MCF 10A (cell line): ENCODE data around the gene PIK3AP1. TPM values are rescaled to one million over a fixed set of nuclear protein-coding genes. Genes with fewer than 3 reads are reported as not detected.

ENCODE experiments used
- BruUV-seq: library from RNA; stranded (reverse); fragments of 400-500 nt; replicated peaks from 2 replicates; lab custom pipeline; 2021; lab: Mats Ljungman, UMichigan
- CTCF ChIA-PET: fragments of 300-600 bp; sonication (Branson Sonifier 250); formaldehyde crosslinking; extraction: SDS; loops from one replicate; lab custom pipeline; 2021; ENCODE audit warnings: antibody characterized with exemption, inconsistent platforms; lab: Yijun Ruan, JAX
- POLR2A ChIA-PET: fragments of 300-600, 350-650 bp; sonication (Branson Sonifier 250); formaldehyde crosslinking; extraction: SDS; loops from one replicate; lab custom pipeline; 2020; ENCODE audit warnings: antibody characterized with exemption, inconsistent platforms; lab: Yijun Ruan, JAX
- DNase-seq: peaks from one replicate; pipeline ENCODE4 v3.0.0-alpha.2; 2018; ENCODE audit not compliant: unreplicated experiment
- H3K27ac Mint-ChIP-seq: one replicate; pipeline ENCODE4 v1.8.0; 2022; ENCODE audit warnings: mild to moderate bottlenecking, low read depth, mixed read lengths; ENCODE audit not compliant: unreplicated experiment
- H3K27me3 Mint-ChIP-seq: one replicate; pipeline ENCODE4 v1.8.0; 2022; ENCODE audit warnings: mixed read lengths; ENCODE audit not compliant: insufficient read depth, unreplicated experiment
- H3K36me3 Mint-ChIP-seq: one replicate; pipeline ENCODE4 v1.8.0; 2022; ENCODE audit warnings: mild to moderate bottlenecking, moderate library complexity, mixed read lengths; ENCODE audit not compliant: insufficient read depth, unreplicated experiment
- H3K4me1 Mint-ChIP-seq: one replicate; pipeline ENCODE4 v1.8.0; 2022; ENCODE audit warnings: mixed read lengths; ENCODE audit not compliant: insufficient read depth, unreplicated experiment
- H3K4me3 Mint-ChIP-seq: one replicate; pipeline ENCODE4 v1.8.0; 2022; ENCODE audit warnings: mild to moderate bottlenecking, moderate library complexity, mixed read lengths; ENCODE audit not compliant: unreplicated experiment
- H3K9me3 Mint-ChIP-seq: one replicate; pipeline ENCODE4 v1.8.0; 2022; ENCODE audit warnings: mixed read lengths; ENCODE audit not compliant: unreplicated experiment
- CTCF ChIP-seq: fragments of 200-600 bp; IDR thresholded peaks from one replicate; pipeline ENCODE4 v1.8.0; 2022; ENCODE audit warnings: antibody characterized with exemption, mild to moderate bottlenecking; ENCODE audit not compliant: unreplicated experiment
- intact Hi-C: fragments of 100-400 bp; cut with micrococcal nuclease; formaldehyde crosslinking; loops from 2 replicates; pipeline ENCODE4 v1.14.1; 2022
- total RNA-seq: library from RNA; stranded (reverse); gene quantifications from 2 replicates; pipeline ENCODE4 v1.2.3, GENCODE V29; 2022

PIK3AP1 gene
- total RNA-seq, 1 experiment from 2014 or later, result not detected

GRCh38 chr10:96765406-96766240 is 45.3 kb upstream of the PIK3AP1 start:
- no TSS peak for BruUV-seq
- Mint-ChIP-seq H3K27ac (no peak overlapping the region), H3K9me3 (no peaks in the 10 kb centered on the region), H3K36me3 (no peaks in the 10 kb centered on the region), H3K27me3 (no peaks in the 10 kb centered on the region), H3K4me1 (no peaks in the 10 kb centered on the region), H3K4me3 (no peak overlapping the region)
- peak; percentile 85 for TF ChIP-seq CTCF
- POLR2A ChIA-PET, result interaction anchor here (0.6 kb wide), 1 partner anchor 1074 kb away, joined by 3 read pairs; no protein-coding TSS in a partner anchor
- CTCF ChIA-PET, result interaction anchor here (0.6 to 1.3 kb wide), 5 partner anchors 12 to 282 kb away, joined by 3 to 4 read pairs (median 3); no protein-coding TSS in a partner anchor
- intact Hi-C loops, result loop anchor here (1.0 to 10.0 kb wide), 3 partner anchors 65 to 371 kb away; no protein-coding TSS in a partner anchor
- DNase-seq, result peak; percentile 69

- Mint-ChIP-seq H3K36me3 (no peaks in the 10 kb centered on the region), H3K27me3 (no peaks in the 10 kb centered on the region), H3K4me3 (no peak overlapping the region), H3K27ac (no peak overlapping the region), H3K9me3 (no peaks in the 10 kb centered on the region), H3K4me1 (no peaks in the 10 kb centered on the region)
- intact Hi-C loops, result loop anchor here (1.0 to 10.0 kb wide), 3 partner anchors 66 to 370 kb away; no protein-coding TSS in a partner anchor
- no peak for TF ChIP-seq CTCF
- BruUV-seq, result no TSS peak
- ChIA-PET CTCF (interaction anchor here (0.6 to 2.0 kb wide), 14 partner anchors 10 to 447 kb away, joined by 3 to 12 read pairs (median 3); no protein-coding TSS in a partner anchor), POLR2A (no interaction called here)
- no peak for DNase-seq
These were observed 44.2 kb upstream of the PIK3AP1 start for GRCh38 chr10:96764425-96765060.

- intact Hi-C loops, result no loop called here
- CTCF ChIA-PET, result no interaction called here
- BruUV-seq, result no TSS peak
- H3K9me3 Mint-ChIP-seq, result no peaks in the 10 kb centered on the region
- no peak for DNase-seq
- no peaks in the 10 kb centered on the region for H3K27me3 Mint-ChIP-seq
- no peak overlapping the region for H3K4me3 Mint-ChIP-seq
- no peaks in the 10 kb centered on the region for H3K36me3 Mint-ChIP-seq
- POLR2A ChIA-PET, result no interaction called here
- H3K4me1 Mint-ChIP-seq, result no peaks in the 10 kb centered on the region
- TF ChIP-seq CTCF, result no peak
- H3K27ac Mint-ChIP-seq, result no peak overlapping the region
These were observed 38.1 kb upstream of the PIK3AP1 start for GRCh38 chr10:96758423-96758822.
